PC-3 (cell line): ENCODE results near the gene GOLM1. TPM values are rescaled to one million over a fixed set of nuclear protein-coding genes. Genes with fewer than 3 reads are reported as not detected.

Source experiments
- ATAC-seq: fragments of 200-7000 bp; cut with Tn5 transposase; 2 replicates; pipeline ENCODE4 v1.9.1; 2020; ENCODE audit warnings: mild to moderate bottlenecking, moderate library complexity
- BruUV-seq: library from RNA; stranded (reverse); fragments of 400-500 nt; replicated peaks from 2 replicates; lab custom pipeline; 2021; lab: Mats Ljungman, UMichigan
- CTCF ChIA-PET: fragments of 300-600 bp; sonication (Branson Sonifier 250); formaldehyde crosslinking; loops from one replicate; lab custom pipeline; 2022; ENCODE audit warnings: antibody characterized with exemption; lab: Charles Lee
- POLR2A ChIA-PET: fragments of 300-600 bp; sonication (Branson Sonifier 250); formaldehyde crosslinking; loops from one replicate; lab custom pipeline; 2022; ENCODE audit warnings: antibody characterized with exemption; ENCODE audit not compliant: unreplicated experiment; lab: Charles Lee
- DNase-seq: peaks from one replicate; pipeline ENCODE4 v3.0.0-alpha.2; 2015
- H2AFZ ChIP-seq: fragments of 300-600 bp; sonication (generic); 2 replicates; pipeline ENCODE4 v1.6.0; 2016; ENCODE audit warnings: antibody characterized with exemption, low read length
- H3F3A ChIP-seq: fragments of 300-600 bp; sonication (generic); one replicate; pipeline ENCODE4 v1.6.0; 2017; ENCODE audit warnings: antibody characterized with exemption, low read length, control low read depth, mild to moderate bottlenecking; ENCODE audit not compliant: unreplicated experiment
- H3K27ac ChIP-seq: fragments of 300-600 bp; sonication (generic); 2 replicates; pipeline ENCODE4 v1.5.1; 2016; ENCODE audit warnings: mild to moderate bottlenecking, low read length
- H3K27me3 ChIP-seq: fragments of 300-600 bp; sonication (generic); 2 replicates; pipeline ENCODE4 v1.6.1; 2016; ENCODE audit warnings: low read length, mixed read lengths
- H3K36me3 ChIP-seq: fragments of 300-600 bp; sonication (generic); 2 replicates; pipeline ENCODE4 v1.6.1; 2016; ENCODE audit warnings: low read depth, mixed run types, low read length, mixed read lengths
- H3K4me1 ChIP-seq: fragments of 300-600 bp; sonication (generic); 2 replicates; pipeline ENCODE4 v1.5.1; 2016; ENCODE audit warnings: low read length; ENCODE audit not compliant: insufficient read depth
- H3K4me2 ChIP-seq: fragments of 300-600 bp; sonication (generic); 2 replicates; pipeline ENCODE4 v1.6.0; 2016; ENCODE audit warnings: low read length
- H3K4me3 ChIP-seq: fragments of 300-600 bp; sonication (generic); 2 replicates; pipeline ENCODE4 v1.5.1; 2016; ENCODE audit warnings: mild to moderate bottlenecking, low read length, mixed read lengths
- H3K79me2 ChIP-seq: fragments of 300-600 bp; sonication (generic); 2 replicates; pipeline ENCODE4 v1.6.1; 2017; ENCODE audit warnings: low read length, mixed read lengths
- H3K9ac ChIP-seq: fragments of 300-600 bp; sonication (generic); 2 replicates; pipeline ENCODE4 v1.6.0; 2016; ENCODE audit warnings: mild to moderate bottlenecking, low read length
- H3K9me2 ChIP-seq: fragments of 300-600 bp; sonication (generic); replicated peaks from 2 replicates; pipeline ENCODE4 v1.6.1; 2016; ENCODE audit warnings: mixed run types, low read length, mixed read lengths
- H3K9me3 ChIP-seq: fragments of 300-600 bp; sonication (generic); 2 replicates; pipeline ENCODE4 v1.6.1; 2016; ENCODE audit warnings: low read length, mixed read lengths
- H4K20me1 ChIP-seq: fragments of 300-600 bp; sonication (generic); 2 replicates; pipeline ENCODE4 v1.6.1; 2016; ENCODE audit warnings: low read length, mixed read lengths
- CTCF ChIP-seq: fragments of 300-600 bp; sonication (generic); conservative IDR thresholded peaks from 2 replicates; pipeline ENCODE4 v1.5.1; 2017; ENCODE audit warnings: antibody characterized with exemption, low read depth, mild to moderate bottlenecking, low read length
- EZH2 ChIP-seq: fragments of 300-600 bp; sonication (generic); IDR thresholded peaks from one replicate; pipeline ENCODE4 v1.6.1; 2017; ENCODE audit warnings: antibody characterized with exemption, mild to moderate bottlenecking, low read length; ENCODE audit not compliant: unreplicated experiment
- EZH2phosphoT487 ChIP-seq: fragments of 300-600 bp; sonication (generic); IDR thresholded peaks from 2 replicates; pipeline ENCODE4 v1.6.1; 2018; ENCODE audit warnings: mild to moderate bottlenecking, antibody characterized with exemption, low read length, borderline replicate concordance
- intact Hi-C: fragments of 100-400 bp; cut with micrococcal nuclease; formaldehyde crosslinking; loops from 2 replicates; pipeline ENCODE4 v1.9.0; 2023
- total RNA-seq: library from RNA; depleted of rRNA; stranded (reverse); fragments of >200 nt; gene quantifications from 2 replicates; pipeline ENCODE4 v1.2.3, GENCODE V29; 2014

The GOLM1 gene
- total RNA-seq, 1 experiment from 2014 or later, result 55.8 TPM

DNA sequence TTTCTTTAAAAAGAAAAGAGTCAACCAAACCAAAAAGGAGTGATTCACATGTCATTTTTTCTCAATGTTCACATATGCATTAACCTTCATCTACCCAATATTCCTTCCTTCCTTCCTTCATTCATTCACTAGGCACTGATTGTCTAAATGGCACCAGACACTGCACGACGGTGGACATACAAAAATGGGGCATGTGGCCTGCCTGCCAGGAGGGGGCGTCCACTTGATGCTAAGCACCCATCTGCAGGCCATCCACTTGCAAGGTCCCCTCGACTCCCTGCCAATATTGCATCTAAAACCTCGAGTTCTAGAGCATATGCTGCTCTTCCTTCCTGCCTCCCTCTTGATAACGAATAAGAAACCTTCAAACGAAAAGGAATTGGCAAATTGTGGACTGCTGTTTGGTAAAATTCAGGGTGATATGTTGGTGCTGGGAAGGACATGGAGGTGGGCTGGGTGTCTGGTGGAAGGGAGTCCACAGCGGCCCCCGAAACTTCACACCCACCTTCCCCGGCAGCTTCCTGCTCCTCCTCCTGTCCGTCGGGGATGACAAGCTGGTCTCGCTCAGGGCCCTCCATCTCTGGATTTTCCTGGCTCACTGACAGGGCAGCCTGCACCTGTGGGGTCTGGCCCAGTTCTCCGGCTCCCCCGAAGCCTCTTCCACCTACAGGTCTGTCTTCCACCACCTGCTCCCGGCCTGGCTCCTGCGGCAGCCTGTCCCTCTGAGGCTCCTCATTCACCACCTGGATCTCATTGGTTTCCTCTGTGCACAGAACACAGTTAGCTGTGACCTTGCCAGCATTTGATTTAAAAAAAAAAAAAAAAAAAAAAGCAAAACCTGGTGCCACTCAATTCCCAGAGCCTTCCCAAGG, 64.3 kb downstream of the GOLM1 start:
- CTCF ChIA-PET, result interaction anchor here (0.6 to 0.7 kb wide), 2 partner anchors 93 to 604 kb away, joined by 3 to 5 read pairs; no protein-coding TSS in a partner anchor
- H3K79me2 ChIP-seq, result no peaks in the 10 kb centered on the region
- no peak overlapping the region for H2AFZ ChIP-seq
- H3K9ac ChIP-seq, result no peak overlapping the region
- H3K4me3 ChIP-seq, result no peak overlapping the region
- BruUV-seq, result no TSS peak
- peak; percentile 69 for ATAC-seq
- H3K27ac ChIP-seq, result no peak overlapping the region
- intact Hi-C loops, result loop anchor here (2.0 kb wide), 1 partner anchor 204 kb away; no protein-coding TSS in a partner anchor
- H3K9me3 ChIP-seq, result no peaks in the 10 kb centered on the region
- no peaks in the 10 kb centered on the region for H3F3A ChIP-seq
- H3K27me3 ChIP-seq, result no peaks in the 10 kb centered on the region
- no peaks in the 10 kb centered on the region for H4K20me1 ChIP-seq
- DNase-seq, result peak; percentile 42
- H3K9me2 ChIP-seq, result no peaks in the 10 kb centered on the region
- no peaks in the 10 kb centered on the region for H3K36me3 ChIP-seq
- no peaks in the 10 kb centered on the region for H3K4me1 ChIP-seq
- POLR2A ChIA-PET, result no interaction called here
- no peak overlapping the region for H3K4me2 ChIP-seq
- TF ChIP-seq EZH2 (no peak), EZH2phosphoT487 (no peak), CTCF (peak; percentile 68)

GRCh38 chr9:86027767-86028166, 71.6 kb downstream of the GOLM1 start:
- intact Hi-C loops, result no loop called here
- ATAC-seq, result no peak
- H3F3A ChIP-seq, result no peaks in the 10 kb centered on the region
- H3K9ac ChIP-seq, result no peak overlapping the region
- TF ChIP-seq EZH2, result no peak
- TF ChIP-seq CTCF, result no peak
- H2AFZ ChIP-seq, result no peak overlapping the region
- BruUV-seq, result no TSS peak
- no peak for DNase-seq
- H3K27ac ChIP-seq, result no peak overlapping the region
- 0 out of 2 replicates have a peak, but pooled peaks cover 7% of the 10 kb centered on the region for H3K36me3 ChIP-seq
- H3K79me2 ChIP-seq, result no peaks in the 10 kb centered on the region
- ChIA-PET CTCF (no interaction called here), POLR2A (no interaction called here)
- no peak overlapping the region for H3K4me3 ChIP-seq
- H4K20me1 ChIP-seq, result no peaks in the 10 kb centered on the region
- H3K4me1 ChIP-seq, result no peaks in the 10 kb centered on the region
- H3K9me2 ChIP-seq, result no peaks in the 10 kb centered on the region
- H3K27me3 ChIP-seq, result no peaks in the 10 kb centered on the region
- no peak overlapping the region for H3K4me2 ChIP-seq
- H3K9me3 ChIP-seq, result no peaks in the 10 kb centered on the region

GRCh38 chr9:86022687-86023266, 76.6 kb downstream of the GOLM1 start:
- intact Hi-C loops, result no loop called here
- H2AFZ ChIP-seq, result no peak overlapping the region
- no peaks in the 10 kb centered on the region for H4K20me1 ChIP-seq
- no peak overlapping the region for H3K4me3 ChIP-seq
- H3K79me2 ChIP-seq, result no peaks in the 10 kb centered on the region
- no peak for DNase-seq
- no peaks in the 10 kb centered on the region for H3K4me1 ChIP-seq
- peaks cover 18% of the 10 kb centered on the region for H3K36me3 ChIP-seq
- ChIA-PET POLR2A (no interaction called here), CTCF (no interaction called here)
- no TSS peak for BruUV-seq
- H3K4me2 ChIP-seq, result no peak overlapping the region
- no peak overlapping the region for H3K9ac ChIP-seq
- H3K9me3 ChIP-seq, result no peaks in the 10 kb centered on the region
- no peak overlapping the region for H3K27ac ChIP-seq
- no peaks in the 10 kb centered on the region for H3K9me2 ChIP-seq
- no peaks in the 10 kb centered on the region for H3K27me3 ChIP-seq
- no peak for TF ChIP-seq CTCF
- no peak for ATAC-seq
- no peaks in the 10 kb centered on the region for H3F3A ChIP-seq
